Left lobe of liver (tissue), 2 donors: ENCODE measurements around the gene RASA2. TPM values are rescaled to one million over a fixed set of nuclear protein-coding genes. Genes with fewer than 3 reads are reported as not detected.
A peak's percentile ranks its signal among the peaks of the same experiment; 100 is the strongest.

Experiments
- ATAC-seq: fragments of 200-7000 bp; cut with Tn5 transposase; one replicate; pipeline ENCODE4 v1.9.1; 2020; ENCODE audit warnings: mild to moderate bottlenecking, moderate library complexity
- DNase-seq: peaks from one replicate; pipeline ENCODE4 v3.0.0-alpha.2; 2020; ENCODE audit warnings: low spot score
- total RNA-seq: library from RNA; stranded (reverse); gene quantifications from one replicate; pipeline ENCODE4 v1.2.1, GENCODE V29; 2021
- donor health status: DM: no; HTN: no; CAD: no; lungs with moderate emphysema.
- donor health status: DM: no; HTN: yes; CAD: no.

The RASA2 gene
- total RNA-seq, 1 donor from 2014 or later, result 3.7 TPM

- ATAC-seq, result no peak
- DNase-seq, result no peak
Measured at GRCh38 chr3:141660614-141660947, 173.8 kb downstream of the RASA2 start.

DNA sequence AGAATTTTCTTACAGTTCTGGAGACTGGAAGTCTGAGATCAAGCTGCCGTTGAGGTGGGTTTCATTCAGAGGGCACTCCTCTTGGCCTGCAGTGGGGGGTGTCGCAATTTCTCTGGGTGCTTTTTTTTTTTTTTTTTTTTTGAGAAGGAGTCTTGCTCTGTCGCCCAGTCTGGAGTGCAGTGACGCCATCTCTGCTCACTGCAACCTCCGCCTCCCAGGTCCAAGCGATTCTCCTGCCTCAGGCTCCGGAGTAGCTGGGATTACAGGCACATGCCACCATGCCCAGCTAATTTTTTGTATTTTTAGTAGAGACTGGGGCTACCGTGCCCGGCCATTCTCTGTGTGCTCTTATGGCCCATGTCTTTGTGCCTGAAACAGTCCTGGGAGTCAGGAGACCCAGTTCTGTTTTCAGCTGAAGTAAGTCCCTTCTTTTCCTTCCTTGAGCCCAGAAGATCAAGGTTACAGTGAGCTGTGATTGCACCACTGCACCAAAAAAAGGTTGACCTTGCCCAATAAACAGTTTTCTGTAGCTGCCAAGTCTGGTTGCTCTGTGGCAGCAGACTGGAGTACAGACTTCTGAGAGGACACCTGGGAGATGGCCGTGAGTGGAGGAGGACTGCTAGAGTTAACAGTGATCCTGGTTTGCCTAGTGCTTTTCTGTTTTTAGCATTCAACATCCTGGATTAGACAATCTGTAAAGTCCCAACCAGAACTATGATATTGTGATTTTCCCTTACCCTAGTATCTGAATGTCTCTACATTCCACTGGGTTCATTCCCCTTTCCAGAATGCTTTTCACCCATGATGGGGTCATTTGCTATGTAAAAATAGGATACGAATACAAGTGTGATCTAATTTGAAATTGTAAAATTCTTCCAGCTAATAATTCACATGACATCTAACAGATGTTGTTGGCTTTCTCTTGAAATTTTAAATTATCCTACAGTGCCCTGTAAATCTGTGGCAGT, 174.7 kb downstream of the RASA2 start:
- ATAC-seq (peak; percentile 47), DNase-seq (no peak)

GRCh38 chr3:141663993-141664392, 177.2 kb downstream of the RASA2 start:
- DNase-seq (no peak), ATAC-seq (no peak)

Other genes starting within 250 kb of the RASA2 start
- 26.6 TPM for gene ZBTB38, start 118.5 kb upstream of the RASA2 start, total RNA-seq